ENCODE data around the gene FLAD1.

FLAD1 gene

GRCh38 chr1:155029513-155030242 lies 46.5 kb downstream of the FLAD1 start:
- no peak for DNase-seq
- no peak for TF ChIP-seq CTCF (IDR thresholded peaks at IDR 0.05; ENCODE audit: low read depth, low read length)
- no peaks in the 10 kb centered on the region for H3K36me3 ChIP-seq
- no peaks in the 10 kb centered on the region for H3K27me3 ChIP-seq (ENCODE audit: insufficient read depth, low read depth, severe bottlenecking)
- H3K4me3 ChIP-seq (ENCODE audit: low read depth, low read length): no peak overlapping the region
- H3K27ac ChIP-seq: no peak overlapping the region
- H3K9me3 ChIP-seq (ENCODE audit: severe bottlenecking): no peaks in the 10 kb centered on the region

- H3K4me3 ChIP-seq (ENCODE audit: low read depth, low read length): no peak overlapping the region
- no peaks in the 10 kb centered on the region for H3K9me3 ChIP-seq (ENCODE audit: severe bottlenecking)
- DNase-seq: no peak
- no peaks in the 10 kb centered on the region for H3K27me3 ChIP-seq (ENCODE audit: insufficient read depth, low read depth, severe bottlenecking)
- H3K27ac ChIP-seq: no peak overlapping the region
- TF ChIP-seq CTCF (IDR thresholded peaks at IDR 0.05; ENCODE audit: low read depth, low read length): no peak
- no peaks in the 10 kb centered on the region for H3K36me3 ChIP-seq
Observed at GRCh38 chr1:155030243-155030795, 47.2 kb downstream of the FLAD1 start.

GRCh38 chr1:155030899-155031298 lies 47.8 kb downstream of the FLAD1 start:
- no peaks in the 10 kb centered on the region for H3K36me3 ChIP-seq
- DNase-seq: no peak
- H3K9me3 ChIP-seq (ENCODE audit: severe bottlenecking): no peaks in the 10 kb centered on the region
- H3K4me3 ChIP-seq (ENCODE audit: low read depth, low read length): no peak overlapping the region
- no peak for TF ChIP-seq CTCF (IDR thresholded peaks at IDR 0.05; ENCODE audit: low read depth, low read length)
- H3K27ac ChIP-seq: no peak overlapping the region
- H3K27me3 ChIP-seq (ENCODE audit: insufficient read depth, low read depth, severe bottlenecking): no peaks in the 10 kb centered on the region

- H3K9me3 ChIP-seq (ENCODE audit: severe bottlenecking): no peaks in the 10 kb centered on the region
- no peak overlapping the region for H3K4me3 ChIP-seq (ENCODE audit: low read depth, low read length)
- no peak overlapping the region for H3K27ac ChIP-seq
- TF ChIP-seq CTCF (IDR thresholded peaks at IDR 0.05; ENCODE audit: low read depth, low read length): no peak
- no peak for DNase-seq
- H3K36me3 ChIP-seq: no peaks in the 10 kb centered on the region
- H3K27me3 ChIP-seq (ENCODE audit: insufficient read depth, low read depth, severe bottlenecking): no peaks in the 10 kb centered on the region
Observed at GRCh38 chr1:155032886-155033285, 49.7 kb downstream of the FLAD1 start.

- H3K27ac ChIP-seq: no peak within 1 kb of the TSS
- no peaks in the 10 kb centered on the region for H3K9me3 ChIP-seq (ENCODE audit: severe bottlenecking)
- no peaks in the 10 kb centered on the region for H3K36me3 ChIP-seq
- no peak for TF ChIP-seq CTCF (IDR thresholded peaks at IDR 0.05; ENCODE audit: low read depth, low read length)
- H3K27me3 ChIP-seq (ENCODE audit: insufficient read depth, low read depth, severe bottlenecking): no peaks in the 10 kb centered on the region
- H3K4me3 ChIP-seq (ENCODE audit: low read depth, low read length): no peak within 1 kb of the TSS
- DNase-seq: peak; percentile 58
Observed at GRCh38 chr1:155033524-155033923, 50.4 kb downstream of the FLAD1 start, which contains the start of the genes DCST1 and DCST2. Gene DCST1, plus strand, starts transcription at chr1:155033824. Its CDS starts 213 bp downstream, at chr1:155034037. Gene DCST2, minus strand, starts transcription at chr1:155033781. Its CDS starts 80 bp downstream, at chr1:155033701.
